PFSK-1 (cell line): ENCODE results near the gene LDHA.

Experiments
- POLR2AphosphoS5 ChIP-seq: IDR thresholded peaks from 2 replicates; pipeline ENCODE4 v1.6.1; 2012; ENCODE audit warnings: low read depth, mild to moderate bottlenecking, control low read depth, low read length, moderate library complexity
- SIN3A ChIP-seq: IDR thresholded peaks from 2 replicates; pipeline ENCODE4 v1.6.1; 2012; ENCODE audit warnings: mild to moderate bottlenecking, low read length, moderate library complexity, borderline replicate concordance; ENCODE audit not compliant: insufficient read depth

- no peak for TF ChIP-seq POLR2AphosphoS5
- TF ChIP-seq SIN3A = no peak
Observed at GRCh38 chr11:18429332-18429731, 35.0 kb downstream of the LDHA start.
